HFFc6 (cell line): ENCODE results near the gene FBXL13. TPM values are rescaled to one million over a fixed set of nuclear protein-coding genes. Genes with fewer than 3 reads are reported as not detected.

Experiments
- DNase-seq: peaks from one replicate; pipeline ENCODE4 v3.0.0-alpha.2; 2018
- H3K27ac Mint-ChIP-seq: 2 replicates; pipeline ENCODE4 v1.8.0; 2020; ENCODE audit warnings: mild to moderate bottlenecking, mixed read lengths
- H3K27me3 Mint-ChIP-seq: 2 replicates; pipeline ENCODE4 v1.8.0; 2021; ENCODE audit warnings: mild to moderate bottlenecking, moderate library complexity, mixed read lengths; ENCODE audit not compliant: insufficient read depth
- H3K36me3 Mint-ChIP-seq: 2 replicates; pipeline ENCODE4 v1.8.0; 2021; ENCODE audit warnings: low read depth, mixed read lengths
- H3K4me1 Mint-ChIP-seq: 2 replicates; pipeline ENCODE4 v1.8.0; 2020; ENCODE audit warnings: low read depth, mixed read lengths
- H3K4me3 Mint-ChIP-seq: 2 replicates; pipeline ENCODE4 v1.8.0; 2020; ENCODE audit warnings: mild to moderate bottlenecking, moderate library complexity, mixed read lengths
- H3K9me3 Mint-ChIP-seq: 2 replicates; pipeline ENCODE4 v1.8.0; 2020; ENCODE audit warnings: mild to moderate bottlenecking, mixed read lengths
- total RNA-seq, 6 experiments: library from RNA; stranded (reverse); fragmentation: NEBNext Ultra II Directional; extraction: Animal tissue kit (Norgen Biotek cat#: 25700); gene quantifications; 2 replicates in 1 of 6; 3 replicates in 5 of 6; pipeline ENCODE4 v1.2.3, GENCODE V29; 2021
- TF ChIP-seq, protein P1 (sequence below): fragments of 200-600 bp; sonication (generic); IDR thresholded peaks from 2 replicates; pipeline ENCODE4 v1.5.0; 2021; ENCODE audit warnings: antibody characterized with exemption, mild to moderate bottlenecking

The FBXL13 gene
- total RNA-seq, 6 experiments from 2014 or later = 0.43 to 0.74 (median 0.56) TPM

DNA sequence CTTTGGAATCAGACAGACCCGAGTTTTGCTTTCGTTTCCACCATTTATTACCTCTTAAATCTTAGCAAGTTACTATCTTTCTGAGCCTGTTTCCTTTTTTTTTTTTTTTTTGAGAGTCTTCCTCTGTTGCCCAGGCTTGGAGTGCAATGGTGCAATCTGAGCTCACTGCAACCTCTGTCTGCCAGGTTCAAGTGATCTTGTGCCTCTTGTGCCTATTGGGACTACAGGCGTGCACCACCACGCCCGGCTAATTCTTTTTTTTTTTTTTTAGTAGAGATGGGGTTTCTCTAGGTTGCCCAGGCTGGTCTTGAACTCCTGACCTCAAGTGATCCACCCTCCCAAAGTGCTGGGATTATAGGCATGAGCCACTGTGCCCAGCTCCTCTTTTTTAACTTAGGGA is 241.3 kb downstream of the FBXL13 start:
- H3K4me1 Mint-ChIP-seq = peaks cover 72% of the 10 kb centered on the region

DNA sequence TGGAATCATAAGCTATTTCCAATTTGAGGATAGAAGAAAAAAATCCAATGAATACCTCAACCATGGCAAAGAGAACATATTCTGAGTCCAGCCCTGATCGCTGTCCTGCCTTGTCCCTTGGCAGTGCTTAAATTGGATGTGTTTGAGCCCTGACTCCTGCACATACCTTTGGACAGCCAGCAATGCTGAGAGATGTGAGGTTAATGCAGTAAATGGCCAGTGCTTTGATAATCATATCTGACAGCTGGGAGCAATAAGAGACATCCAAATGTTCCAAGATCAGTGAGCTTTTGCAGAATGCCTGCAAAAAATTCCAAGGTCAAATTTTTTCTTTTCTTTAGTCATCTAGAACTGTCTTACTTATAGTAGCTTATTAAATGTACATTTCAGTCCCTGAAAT is 241.9 kb downstream of the FBXL13 start:
- Mint-ChIP-seq H3K4me3 (no peak overlapping the region), H3K36me3 (peaks cover 13% of the 10 kb centered on the region), H3K9me3 (no peaks in the 10 kb centered on the region; the same call in 1 of the 2 replicates), H3K4me1 (peaks cover 66% of the 10 kb centered on the region), H3K27me3 (no peaks in the 10 kb centered on the region; the same call in 1 of the 2 replicates), H3K27ac (no peak overlapping the region)
- TF ChIP-seq, protein P1, sequence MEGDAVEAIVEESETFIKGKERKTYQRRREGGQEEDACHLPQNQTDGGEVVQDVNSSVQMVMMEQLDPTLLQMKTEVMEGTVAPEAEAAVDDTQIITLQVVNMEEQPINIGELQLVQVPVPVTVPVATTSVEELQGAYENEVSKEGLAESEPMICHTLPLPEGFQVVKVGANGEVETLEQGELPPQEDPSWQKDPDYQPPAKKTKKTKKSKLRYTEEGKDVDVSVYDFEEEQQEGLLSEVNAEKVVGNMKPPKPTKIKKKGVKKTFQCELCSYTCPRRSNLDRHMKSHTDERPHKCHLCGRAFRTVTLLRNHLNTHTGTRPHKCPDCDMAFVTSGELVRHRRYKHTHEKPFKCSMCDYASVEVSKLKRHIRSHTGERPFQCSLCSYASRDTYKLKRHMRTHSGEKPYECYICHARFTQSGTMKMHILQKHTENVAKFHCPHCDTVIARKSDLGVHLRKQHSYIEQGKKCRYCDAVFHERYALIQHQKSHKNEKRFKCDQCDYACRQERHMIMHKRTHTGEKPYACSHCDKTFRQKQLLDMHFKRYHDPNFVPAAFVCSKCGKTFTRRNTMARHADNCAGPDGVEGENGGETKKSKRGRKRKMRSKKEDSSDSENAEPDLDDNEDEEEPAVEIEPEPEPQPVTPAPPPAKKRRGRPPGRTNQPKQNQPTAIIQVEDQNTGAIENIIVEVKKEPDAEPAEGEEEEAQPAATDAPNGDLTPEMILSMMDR = no peak
- no peak for DNase-seq

More for the DNA sequence above, 241.3 kb downstream of the FBXL13 start:
- no peak for DNase-seq
- H3K4me3 Mint-ChIP-seq = no peak overlapping the region
- H3K27me3 Mint-ChIP-seq = no peaks in the 10 kb centered on the region; the same call in 1 of the 2 replicates
- peaks cover 15% of the 10 kb centered on the region for H3K36me3 Mint-ChIP-seq
- H3K9me3 Mint-ChIP-seq = no peaks in the 10 kb centered on the region
- TF ChIP-seq, protein P1 = no peak
- H3K27ac Mint-ChIP-seq = no peak overlapping the region

DNA sequence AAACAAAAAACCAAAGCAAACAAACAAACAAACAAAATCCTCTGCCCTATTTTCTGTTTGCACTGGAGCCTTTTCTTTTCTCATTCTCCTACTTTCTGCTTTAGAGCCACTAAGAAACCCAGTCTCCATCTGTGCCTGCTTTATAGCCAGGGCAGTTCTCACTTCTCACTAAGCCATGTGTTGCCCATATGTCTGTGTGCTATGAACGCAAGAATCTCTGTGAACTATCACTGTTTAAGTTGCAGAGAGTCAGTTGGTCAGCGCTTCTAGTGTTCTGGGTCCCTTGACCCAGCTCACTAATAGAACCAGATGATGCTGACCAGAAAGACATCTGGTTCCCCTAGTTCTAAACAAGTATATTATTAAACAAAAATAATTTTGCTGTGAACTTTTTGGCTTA is 244.4 kb downstream of the FBXL13 start:
- TF ChIP-seq, protein P1 = no peak
- Mint-ChIP-seq H3K27ac (no peak overlapping the region), H3K4me1 (peaks cover 41% of the 10 kb centered on the region), H3K27me3 (no peaks in the 10 kb centered on the region; the same call in 1 of the 2 replicates), H3K4me3 (no peak overlapping the region), H3K9me3 (no peaks in the 10 kb centered on the region; the same call in 1 of the 2 replicates), H3K36me3 (peaks cover 19% of the 10 kb centered on the region)
- no peak for DNase-seq

GRCh38 chr7:102829075-102829474 is 245.5 kb downstream of the FBXL13 start:
- Mint-ChIP-seq H3K27ac (no peak overlapping the region), H3K4me3 (no peak overlapping the region), H3K36me3 (peaks cover 19% of the 10 kb centered on the region), H3K9me3 (no peaks in the 10 kb centered on the region; the same call in 1 of the 2 replicates), H3K27me3 (no peaks in the 10 kb centered on the region; the same call in 1 of the 2 replicates), H3K4me1 (peaks cover 31% of the 10 kb centered on the region)
- TF ChIP-seq, protein P1 = no peak
- no peak for DNase-seq

DNA sequence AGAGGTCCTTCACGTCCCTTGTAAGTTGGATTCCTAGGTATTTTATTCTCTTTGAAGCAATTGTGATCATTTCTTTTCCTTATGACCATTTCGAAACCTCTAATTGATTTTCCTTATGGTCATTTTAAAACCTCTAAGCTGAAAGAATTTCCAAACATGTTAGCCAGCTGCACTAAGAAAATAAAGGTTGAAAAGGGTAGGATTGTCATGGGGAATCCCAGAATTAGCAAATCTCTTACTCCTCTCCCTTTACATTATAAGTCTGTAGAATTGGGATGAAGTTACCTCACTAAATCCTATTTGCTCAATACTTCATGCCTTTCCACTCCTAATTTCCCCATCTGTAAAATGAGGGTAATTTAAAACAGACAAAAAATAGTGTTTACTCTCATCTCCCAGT is 246.3 kb downstream of the FBXL13 start:
- TF ChIP-seq, protein P1 = no peak
- no peak overlapping the region for H3K27ac Mint-ChIP-seq

More for the DNA sequence above, 246.3 kb downstream of the FBXL13 start:
- no peak for DNase-seq
- Mint-ChIP-seq H3K27me3 (no peaks in the 10 kb centered on the region; the same call in 1 of the 2 replicates), H3K4me1 (peaks cover 32% of the 10 kb centered on the region), H3K4me3 (no peak overlapping the region), H3K9me3 (no peaks in the 10 kb centered on the region; the same call in 1 of the 2 replicates), H3K36me3 (peaks cover 19% of the 10 kb centered on the region)
